B cell (primary cell): ENCODE measurements around the gene HARBI1. TPM values are rescaled to one million over a fixed set of nuclear protein-coding genes. Genes with fewer than 3 reads are reported as not detected.

Source experiments
- ATAC-seq: fragments of 200-7000 bp; cut with Tn5 transposase; one replicate; pipeline ENCODE4 v1.10.0; 2021; ENCODE audit warnings: low read depth, mild to moderate bottlenecking, moderate number of reproducible peaks, moderate library complexity
- CTCF ChIA-PET: fragments of 350-600 bp; sonication (Branson Sonifier 250); formaldehyde crosslinking; loops from one replicate; lab custom pipeline; 2021; ENCODE audit warnings: antibody characterized with exemption, inconsistent platforms; lab: Charles Lee
- POLR2A ChIA-PET: fragments of 350-600 bp; sonication (Branson Sonifier 250); formaldehyde crosslinking; loops from one replicate; lab custom pipeline; 2021; ENCODE audit warnings: antibody characterized with exemption; lab: Charles Lee
- DNase-seq: peaks from one replicate; pipeline ENCODE4 v3.0.0; 2013
- H2AFZ ChIP-seq: 2 replicates; pipeline ENCODE4 v1.6.1; 2012; ENCODE audit warnings: mild to moderate bottlenecking, low read depth, low read length; ENCODE audit not compliant: insufficient read depth, poor library complexity, severe bottlenecking
- H3K27ac ChIP-seq, 2 donors: 1 replicate in 1 of 2; 2 replicates in 1 of 2; pipeline ENCODE4 v1.5.1; 2012 to 2013; ENCODE audit warnings: low read length in 2 of 2, mild to moderate bottlenecking in 2 of 2, moderate library complexity in 1 of 2
- H3K27me3 ChIP-seq, 4 experiments: fragments of 200-600 bp in 1 of 4; sonication (generic) in 1 of 4; replicated peaks in 1 of 4; 1 replicate in 2 of 4; 2 replicates in 2 of 4; pipeline versions ENCODE4 v1.6.1 to v1.7.0; 2013 to 2016; ENCODE audit warnings: low read length in 3 of 4, mild to moderate bottlenecking in 2 of 4, mixed read lengths in 1 of 4, moderate library complexity in 1 of 4; ENCODE audit not compliant: insufficient read depth in 4 of 4, control insufficient read depth in 3 of 4; ENCODE audit errors: control extremely low read depth in 1 of 4
- H3K36me3 ChIP-seq, 2 experiments: replicated peaks in 1 of 2; 1 replicate in 1 of 2; 2 replicates in 1 of 2; pipeline versions ENCODE4 v1.6.1 to v1.7.1; 2013; ENCODE audit warnings: low read length in 1 of 2; ENCODE audit not compliant: insufficient read depth in 2 of 2, control insufficient read depth in 1 of 2; ENCODE audit errors: control extremely low read depth in 1 of 2, extremely low read depth in 1 of 2
- H3K4me1 ChIP-seq, 2 donors: fragments of 200-600 bp in 1 of 2; sonication (generic) in 1 of 2; 1 replicate in 1 of 2; 2 replicates in 1 of 2; pipeline versions ENCODE4 v1.5.1 to v1.6.1; 2013 to 2017; ENCODE audit warnings: low read length in 2 of 2; ENCODE audit not compliant: control insufficient read depth in 2 of 2, insufficient read depth in 2 of 2
- H3K4me2 ChIP-seq: replicated peaks from 2 replicates; pipeline ENCODE3; 2012; ENCODE audit warnings: mild to moderate bottlenecking, low read depth, low read length; ENCODE audit not compliant: poor library complexity, severe bottlenecking
- H3K4me3 ChIP-seq, 5 experiments: fragments of 200-600 bp in 1 of 5; sonication (generic) in 1 of 5; 1 replicate in 3 of 5; 2 replicates in 2 of 5; pipeline versions ENCODE4 v1.5.1 to v1.7.0; 2011 to 2016; ENCODE audit warnings: low read length in 4 of 5, mild to moderate bottlenecking in 4 of 5, low read depth in 2 of 5, control low read depth in 1 of 5, moderate library complexity in 1 of 5; ENCODE audit not compliant: insufficient read depth in 1 of 5; ENCODE audit errors: control extremely low read depth in 1 of 5, extremely low read depth in 1 of 5
- H3K79me2 ChIP-seq: fragments of 200-600 bp; sonication (generic); one replicate; pipeline ENCODE4 v1.6.0; 2016; ENCODE audit warnings: low read length; ENCODE audit not compliant: control insufficient read depth, insufficient read depth
- H3K9ac ChIP-seq: fragments of 200-600 bp; sonication (generic); 2 replicates; pipeline ENCODE4 v1.6.1; 2017; ENCODE audit warnings: mild to moderate bottlenecking, low read length, moderate library complexity
- H3K9me3 ChIP-seq, 3 donors: one replicate each; pipeline versions ENCODE4 v1.6.1 to v1.7.1; 2013; ENCODE audit warnings: low read length in 2 of 3; ENCODE audit not compliant: control insufficient read depth in 2 of 3, insufficient read depth in 1 of 3; ENCODE audit errors: control extremely low read depth in 1 of 3
- H4K20me1 ChIP-seq: 2 replicates; pipeline ENCODE4 v1.6.0; 2012; ENCODE audit warnings: mild to moderate bottlenecking, low read length; ENCODE audit not compliant: insufficient read depth, control insufficient read depth, poor library complexity, severe bottlenecking
- H3K27ac Mint-ChIP-seq: one replicate; pipeline ENCODE4 v1.8.0; 2021; ENCODE audit warnings: mixed read lengths
- H3K27me3 Mint-ChIP-seq: one replicate; pipeline ENCODE4 v1.8.0; 2021; ENCODE audit warnings: mixed read lengths
- H3K4me1 Mint-ChIP-seq: one replicate; pipeline ENCODE4 v1.8.0; 2021; ENCODE audit warnings: mixed read lengths
- H3K4me3 Mint-ChIP-seq: one replicate; pipeline ENCODE4 v1.8.0; 2021; ENCODE audit warnings: mixed read lengths
- H3K9me3 Mint-ChIP-seq: one replicate; pipeline ENCODE4 v1.8.0; 2022; ENCODE audit warnings: mixed read lengths; ENCODE audit not compliant: insufficient read depth
- CTCF ChIP-seq: fragments of 200-600 bp; IDR thresholded peaks from one replicate; pipeline ENCODE4 v1.8.0; 2022; ENCODE audit warnings: antibody characterized with exemption, mild to moderate bottlenecking
- EZH2 ChIP-seq: IDR thresholded peaks from 2 replicates; pipeline ENCODE4 v1.6.1; 2012; ENCODE audit warnings: borderline replicate concordance, low read depth, mild to moderate bottlenecking, moderate library complexity, low read length; ENCODE audit not compliant: insufficient read depth, poor library complexity, severe bottlenecking
- WGBS: methylation state at CpG from one replicate; pipeline ENCODE4 v1.1.5; 2013; ENCODE audit warnings: missing lambda C conversion rate; ENCODE audit not compliant: insufficient coverage; 5-methylcytosine and 5-hydroxymethylcytosine counted together
- intact Hi-C: fragments of 100-400 bp; cut with micrococcal nuclease; formaldehyde crosslinking; loops from one replicate; pipeline ENCODE4 v1.10.0; 2022
- polyA plus RNA-seq: library from polyadenylated mRNA; depleted of rRNA; stranded (reverse); fragments of >200 nt; gene quantifications from 2 replicates; pipeline ENCODE4 v1.2.3, GENCODE V29; 2012
- total RNA-seq, 2 donors: library from RNA; stranded (reverse); fragments of 120-200 nt in 1 of 2; gene quantifications; 1 replicate in 1 of 2; 2 replicates in 1 of 2; pipeline versions ENCODE4 v1.2.3 to v1.2.4, GENCODE V29; 2013 to 2022

The HARBI1 gene
- total and polyA plus RNA-seq, 2 donors (not counting 1 experiment from before 2014, with no cell fraction given) = 7.7 to 8.0 TPM

- no peak overlapping the region for H3K4me2 ChIP-seq
- H3K9me3 ChIP-seq = no peaks in the 10 kb centered on the region
- Mint-ChIP-seq H3K9me3 (no peaks in the 10 kb centered on the region), H3K4me3 (no peak overlapping the region), H3K27ac (no peak overlapping the region), H3K4me1 (no peaks in the 10 kb centered on the region), H3K27me3 (no peaks in the 10 kb centered on the region)
- WGBS = 100% methylated on average over 1 of the region's 5 CpGs
- intact Hi-C loops = no loop called here
- H3K27ac ChIP-seq = no peak overlapping the region
- no peak overlapping the region for H3K4me3 ChIP-seq
- H2AFZ ChIP-seq = no peak overlapping the region
- peaks cover 11% of the 10 kb centered on the region for H4K20me1 ChIP-seq
- POLR2A ChIA-PET = no interaction called here
- no peaks in the 10 kb centered on the region for H3K27me3 ChIP-seq
- TF ChIP-seq CTCF (no peak), EZH2 (no peak)
- CTCF ChIA-PET = no interaction called here
- H3K79me2 ChIP-seq = peaks cover 39% of the 10 kb centered on the region
- DNase-seq (no peak), ATAC-seq (no peak)
- peaks cover 4 to 35% of the 10 kb centered on the region in 2 experiments for H3K36me3 ChIP-seq
- H3K4me1 ChIP-seq = no peaks in the 10 kb centered on the region
- no peak overlapping the region for H3K9ac ChIP-seq
These were observed 18.6 kb upstream of the HARBI1 start for GRCh38 chr11:46635557-46636139.

GRCh38 chr11:46633291-46634217, 16.5 kb upstream of the HARBI1 start:
- Histone ChIP-seq H3K27me3 (no peaks in the 10 kb centered on the region), H3K4me1 (no peaks in the 10 kb centered on the region), H3K79me2 (peaks cover 56% of the 10 kb centered on the region), H3K9me3 (no peaks in the 10 kb centered on the region), H3K27ac (no peak overlapping the region), H3K4me3 (no peak overlapping the region), H2AFZ (no peak overlapping the region), H3K36me3 (peaks cover 6 to 32% of the 10 kb centered on the region in 2 experiments), H3K4me2 (no peak overlapping the region), H4K20me1 (no peaks in the 10 kb centered on the region), H3K9ac (no peak overlapping the region)
- H3K27me3 Mint-ChIP-seq = no peaks in the 10 kb centered on the region
- no peaks in the 10 kb centered on the region for H3K9me3 Mint-ChIP-seq
- ATAC-seq = no peak
- intact Hi-C loops = no loop called here
- ChIA-PET POLR2A (no interaction called here), CTCF (interaction anchor here (1.5 to 1.6 kb wide), 2 partner anchors 10 to 16 kb away, joined by 4 to 6 read pairs; partner anchors contain the start of gene ATG13)
- no peak for DNase-seq
- no peak overlapping the region for H3K27ac Mint-ChIP-seq
- 97% methylated on average over 15 of the region's 22 CpGs for WGBS
- peaks cover 3% of the 10 kb centered on the region for H3K4me1 Mint-ChIP-seq
- TF ChIP-seq CTCF (no peak), EZH2 (no peak)
- no peak overlapping the region for H3K4me3 Mint-ChIP-seq
